ENCODE results near the gene DNAH17.

DNA sequence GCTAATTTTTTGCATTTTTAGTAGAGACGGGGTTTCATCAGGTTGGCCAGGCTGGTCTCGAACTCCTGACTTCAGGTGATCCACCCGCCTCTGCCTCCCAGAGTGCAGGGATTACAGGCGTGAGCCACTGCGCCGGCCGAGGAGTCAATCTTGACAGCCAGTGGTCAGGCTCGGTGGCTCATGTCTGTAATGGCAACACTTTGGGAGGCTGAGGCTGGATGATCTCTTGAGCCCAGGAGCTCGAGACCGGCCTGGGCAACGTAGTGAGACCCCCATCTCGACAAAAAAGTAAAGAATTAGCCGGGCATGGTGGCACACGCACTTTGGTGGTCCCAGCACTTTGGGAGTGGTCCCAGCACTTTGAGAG, 199.4 kb downstream of the DNAH17 start:
- no peak for TF ChIP-seq CBX8 (IDR thresholded peaks at IDR 0.05; ENCODE audit: borderline replicate concordance, low read depth, low read length)
- TF ChIP-seq EZH2 (IDR thresholded peaks at IDR 0.05; ENCODE audit: low read depth, low read length, severe bottlenecking) = no peak
- no peak for TF ChIP-seq POLR2A (IDR thresholded peaks at IDR 0.05; ENCODE audit: control extremely low read depth in 1 of 2, low read depth in 2 of 2, low read length in 2 of 2)
- no peak for TF ChIP-seq CTCF (IDR thresholded peaks at IDR 0.05; ENCODE audit: control extremely low read depth in 1 of 3, insufficient read depth in 1 of 3, low read depth in 1 of 3, low read length in 3 of 3)
